K562 (cell line): ENCODE results near the gene ENKD1. TPM values are rescaled to one million over a fixed set of nuclear protein-coding genes. Genes with fewer than 3 reads are reported as not detected.
A peak's percentile ranks its signal among the peaks of the same experiment; 100 is the strongest.

Experiments
- CCNT2 ChIP-seq: IDR thresholded peaks from 2 replicates; pipeline ENCODE4 v1.6.1; 2011; ENCODE audit warnings: borderline replicate concordance, low read depth, mild to moderate bottlenecking, moderate library complexity, mixed read lengths, low read length; ENCODE audit not compliant: insufficient read length; ENCODE audit errors: extremely low read depth
- CHD2 ChIP-seq: IDR thresholded peaks from 2 replicates; pipeline ENCODE4 v1.6.1; 2011; ENCODE audit warnings: low read depth, low read length
- ESRRB ChIP-seq: fragments of 250-450 bp; sonication (Bioruptor Pico); IDR thresholded peaks from 2 replicates; pipeline ENCODE4 v1.5.0; 2020; ENCODE audit warnings: mild to moderate bottlenecking, moderate library complexity, borderline replicate concordance
- ETS2 ChIP-seq: IDR thresholded peaks from 2 replicates; pipeline ENCODE4 v1.6.1; 2016; ENCODE audit warnings: borderline replicate concordance, missing genetic modification characterization, mild to moderate bottlenecking, moderate library complexity, missing compliant biosample characterization; ENCODE audit not compliant: poor library complexity, severe bottlenecking
- FOXA3 ChIP-seq, 2 experiments: fragments of 450-650 bp in 1 of 2; sonication (generic) in 1 of 2; formaldehyde crosslinking; IDR thresholded peaks in 1 of 2; conservative IDR thresholded peaks in 1 of 2; 2 replicates each; pipeline versions ENCODE4 v1.4.0 to v1.8.0; 2020 to 2022; ENCODE audit warnings: mild to moderate bottlenecking in 2 of 2, missing genetic modification reagents in 1 of 2
- HDAC6 ChIP-seq: IDR thresholded peaks from 2 replicates; pipeline ENCODE4 v1.6.1; 2012; ENCODE audit warnings: low read depth, mild to moderate bottlenecking, control low read depth, inconsistent platforms, low read length, moderate library complexity
- MEIS2 ChIP-seq: fragments of 450-650 bp; IDR thresholded peaks from 2 replicates; pipeline ENCODE4 v1.6.1; 2014; ENCODE audit warnings: mild to moderate bottlenecking; ENCODE audit not compliant: partially characterized antibody
- NR3C1 ChIP-seq: sonication (generic); formaldehyde crosslinking; IDR thresholded peaks from 2 replicates; pipeline ENCODE4 v1.8.1; 2022; ENCODE audit warnings: missing genetic modification reagents
- PHF8 ChIP-seq: fragments of 200-600 bp; sonication (generic); IDR thresholded peaks from 2 replicates; pipeline ENCODE4 v1.6.1; 2012; ENCODE audit warnings: mixed run types, mild to moderate bottlenecking, inconsistent platforms, low read length, moderate library complexity, borderline replicate concordance
- PPARD ChIP-seq: fragments of 250-450 bp; sonication (Bioruptor Pico); IDR thresholded peaks from 2 replicates; pipeline ENCODE4 v1.8.0; 2022; ENCODE audit warnings: inconsistent platforms, mild to moderate bottlenecking, moderate library complexity
- SIN3A ChIP-seq, 2 experiments: fragments of 150-350 bp in 1 of 2; IDR thresholded peaks; 2 replicates each; pipeline ENCODE4 v1.6.1; 2011 to 2016; ENCODE audit warnings: borderline replicate concordance in 2 of 2, low read depth in 2 of 2, low read length in 2 of 2, mild to moderate bottlenecking in 2 of 2, moderate library complexity in 2 of 2; ENCODE audit not compliant: control insufficient read depth in 1 of 2
- polyA plus RNA-seq, 8 experiments: library from polyadenylated mRNA; depleted of rRNA in 4 of 8; stranded (reverse) in 5 of 8; unstranded in 3 of 8; fragments of >200 nt; fragmentation: Nextera tagmentation in 2 of 8; fragmentation: Illumina TruSeq in 1 of 8; extraction: Ambion mirVana in 2 of 8; extraction: Trizol in 1 of 8; gene quantifications; 2 replicates each; pipeline versions ENCODE4 v1.2.1 to v1.2.3, GENCODE V29; 2011 to 2014; ENCODE audit warnings: inconsistent platforms in 1 of 8, missing spikeins in 1 of 8
- total RNA-seq, 7 experiments: library from RNA; depleted of rRNA in 6 of 7; stranded (reverse); fragments of >200 nt in 6 of 7; fragmentation: Illumina TruSeq in 2 of 7; extraction: Trizol in 2 of 7; gene quantifications; 2 replicates each; pipeline versions ENCODE4 v1.2.1 to v1.2.3, GENCODE V29; 2011 to 2021; ENCODE audit warnings: low replicate concordance in 1 of 7
- TF ChIP-seq, protein P1 (sequence below): fragments of 450-650 bp; IDR thresholded peaks from 2 replicates; pipeline ENCODE4 v1.6.1; 2016; ENCODE audit warnings: antibody characterized with exemption
- TF ChIP-seq, protein P2 (sequence below): sonication (generic); formaldehyde crosslinking; IDR thresholded peaks from 2 replicates; pipeline ENCODE4 v1.8.1; 2022; ENCODE audit warnings: missing genetic modification reagents
- TF ChIP-seq, protein P3 (sequence below), 2 experiments: fragments of 450-650 bp; IDR thresholded peaks; 2 replicates each; pipeline ENCODE4 v1.6.1; 2016; ENCODE audit warnings: mild to moderate bottlenecking in 2 of 2, borderline replicate concordance in 1 of 2, low read depth in 1 of 2, moderate library complexity in 1 of 2

ENKD1 gene
- total and polyA plus RNA-seq, 9 of the 15 experiments (the other 6 are each of a cell fraction or from before 2014, with no cell fraction given): 1.1 to 26.9 (median 8.3) TPM

DNA sequence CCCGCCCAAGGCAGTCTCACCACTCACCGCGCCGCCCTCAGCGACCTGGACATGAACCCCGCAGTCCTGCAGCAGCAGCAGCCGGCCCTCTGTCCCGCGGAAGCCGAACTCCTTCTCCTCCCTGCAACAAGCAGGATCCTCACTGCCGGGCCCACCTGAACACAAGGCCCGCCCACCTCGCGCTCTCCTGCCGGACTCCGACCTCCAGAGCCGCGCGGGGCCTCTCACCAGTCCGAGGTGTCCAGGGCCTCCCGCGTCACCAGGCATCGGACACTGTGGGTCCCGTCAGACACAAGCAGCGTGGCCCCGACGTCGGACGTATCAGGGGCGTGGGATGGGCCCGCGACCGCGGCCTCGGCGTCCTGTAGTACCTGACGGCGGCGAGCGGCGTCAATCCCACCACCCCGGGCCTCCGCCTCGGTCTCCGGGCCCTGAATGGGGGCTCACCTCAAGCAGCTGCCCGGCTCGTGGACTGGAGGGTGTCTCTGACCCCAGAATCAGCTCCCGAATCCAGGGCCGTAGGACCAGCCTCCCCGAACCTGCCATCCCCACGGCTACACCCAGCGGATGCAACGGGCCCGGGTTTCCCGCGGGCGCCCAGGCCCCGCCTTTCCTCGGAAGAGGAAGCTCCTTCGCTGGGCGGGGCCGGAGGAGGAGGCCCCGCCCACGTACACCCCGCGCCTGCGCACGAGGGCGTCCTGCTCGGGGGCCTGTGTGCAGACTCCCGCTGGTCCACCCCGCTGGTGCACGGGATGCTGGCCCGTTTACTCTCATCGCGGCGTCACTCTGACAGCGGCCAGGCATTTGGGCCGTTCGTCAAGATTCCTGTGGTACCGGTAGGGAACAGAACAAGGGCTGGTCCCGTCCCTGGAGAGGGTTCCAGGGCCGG, 6.6 kb downstream of the ENKD1 start, which contains the start of gene ACD (continued):
- TF ChIP-seq MEIS2 (peak; percentile 91), PPARD (no peak), PHF8 (peak; percentile 88; the same call in 1 of the 2 replicates), CHD2 (no peak), HDAC6 (no peak), NR3C1 (CRISPR knock-in tag) (peak; percentile 78; the same call in 1 of the 2 replicates), FOXA3 (CRISPR knock-in tag; conservative IDR thresholded peaks at IDR 0.05 in 1 of 2, IDR thresholded peaks at IDR 0.05 in 1 of 2) (0 out of 4 replicates have a peak, but pooled peaks of 1 of the 2 experiments have one; percentile 12), CCNT2 (peak; percentile 43), ETS2 (tag) (peak; percentile 2), SIN3A (IDR thresholded peaks at IDR 0.05; ENCODE audit: borderline replicate concordance in 2 of 2, control insufficient read depth in 1 of 2, low read depth in 2 of 2, low read length in 2 of 2) (peak; percentile 52 to 56; a peak in 2 of 4 replicates), ESRRB (no peak)
- TF ChIP-seq, protein P1, sequence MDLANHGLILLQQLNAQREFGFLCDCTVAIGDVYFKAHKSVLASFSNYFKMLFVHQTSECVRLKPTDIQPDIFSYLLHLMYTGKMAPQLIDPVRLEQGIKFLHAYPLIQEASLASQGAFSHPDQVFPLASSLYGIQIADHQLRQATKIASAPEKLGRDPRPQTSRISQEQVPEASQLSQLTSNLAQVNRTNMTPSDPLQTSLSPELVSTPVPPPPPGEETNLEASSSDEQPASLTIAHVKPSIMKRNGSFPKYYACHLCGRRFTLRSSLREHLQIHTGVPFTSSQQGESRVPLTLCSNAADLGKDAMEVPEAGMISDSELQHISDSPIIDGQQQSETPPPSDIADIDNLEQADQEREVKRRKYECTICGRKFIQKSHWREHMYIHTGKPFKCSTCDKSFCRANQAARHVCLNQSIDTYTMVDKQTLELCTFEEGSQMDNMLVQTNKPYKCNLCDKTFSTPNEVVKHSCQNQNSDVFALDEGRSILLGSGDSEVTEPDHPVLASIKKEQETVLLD: peak; percentile 93
- TF ChIP-seq, protein P2, sequence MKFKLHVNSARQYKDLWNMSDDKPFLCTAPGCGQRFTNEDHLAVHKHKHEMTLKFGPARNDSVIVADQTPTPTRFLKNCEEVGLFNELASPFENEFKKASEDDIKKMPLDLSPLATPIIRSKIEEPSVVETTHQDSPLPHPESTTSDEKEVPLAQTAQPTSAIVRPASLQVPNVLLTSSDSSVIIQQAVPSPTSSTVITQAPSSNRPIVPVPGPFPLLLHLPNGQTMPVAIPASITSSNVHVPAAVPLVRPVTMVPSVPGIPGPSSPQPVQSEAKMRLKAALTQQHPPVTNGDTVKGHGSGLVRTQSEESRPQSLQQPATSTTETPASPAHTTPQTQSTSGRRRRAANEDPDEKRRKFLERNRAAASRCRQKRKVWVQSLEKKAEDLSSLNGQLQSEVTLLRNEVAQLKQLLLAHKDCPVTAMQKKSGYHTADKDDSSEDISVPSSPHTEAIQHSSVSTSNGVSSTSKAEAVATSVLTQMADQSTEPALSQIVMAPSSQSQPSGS (CRISPR knock-in tag): no peak
- TF ChIP-seq, protein P3, sequence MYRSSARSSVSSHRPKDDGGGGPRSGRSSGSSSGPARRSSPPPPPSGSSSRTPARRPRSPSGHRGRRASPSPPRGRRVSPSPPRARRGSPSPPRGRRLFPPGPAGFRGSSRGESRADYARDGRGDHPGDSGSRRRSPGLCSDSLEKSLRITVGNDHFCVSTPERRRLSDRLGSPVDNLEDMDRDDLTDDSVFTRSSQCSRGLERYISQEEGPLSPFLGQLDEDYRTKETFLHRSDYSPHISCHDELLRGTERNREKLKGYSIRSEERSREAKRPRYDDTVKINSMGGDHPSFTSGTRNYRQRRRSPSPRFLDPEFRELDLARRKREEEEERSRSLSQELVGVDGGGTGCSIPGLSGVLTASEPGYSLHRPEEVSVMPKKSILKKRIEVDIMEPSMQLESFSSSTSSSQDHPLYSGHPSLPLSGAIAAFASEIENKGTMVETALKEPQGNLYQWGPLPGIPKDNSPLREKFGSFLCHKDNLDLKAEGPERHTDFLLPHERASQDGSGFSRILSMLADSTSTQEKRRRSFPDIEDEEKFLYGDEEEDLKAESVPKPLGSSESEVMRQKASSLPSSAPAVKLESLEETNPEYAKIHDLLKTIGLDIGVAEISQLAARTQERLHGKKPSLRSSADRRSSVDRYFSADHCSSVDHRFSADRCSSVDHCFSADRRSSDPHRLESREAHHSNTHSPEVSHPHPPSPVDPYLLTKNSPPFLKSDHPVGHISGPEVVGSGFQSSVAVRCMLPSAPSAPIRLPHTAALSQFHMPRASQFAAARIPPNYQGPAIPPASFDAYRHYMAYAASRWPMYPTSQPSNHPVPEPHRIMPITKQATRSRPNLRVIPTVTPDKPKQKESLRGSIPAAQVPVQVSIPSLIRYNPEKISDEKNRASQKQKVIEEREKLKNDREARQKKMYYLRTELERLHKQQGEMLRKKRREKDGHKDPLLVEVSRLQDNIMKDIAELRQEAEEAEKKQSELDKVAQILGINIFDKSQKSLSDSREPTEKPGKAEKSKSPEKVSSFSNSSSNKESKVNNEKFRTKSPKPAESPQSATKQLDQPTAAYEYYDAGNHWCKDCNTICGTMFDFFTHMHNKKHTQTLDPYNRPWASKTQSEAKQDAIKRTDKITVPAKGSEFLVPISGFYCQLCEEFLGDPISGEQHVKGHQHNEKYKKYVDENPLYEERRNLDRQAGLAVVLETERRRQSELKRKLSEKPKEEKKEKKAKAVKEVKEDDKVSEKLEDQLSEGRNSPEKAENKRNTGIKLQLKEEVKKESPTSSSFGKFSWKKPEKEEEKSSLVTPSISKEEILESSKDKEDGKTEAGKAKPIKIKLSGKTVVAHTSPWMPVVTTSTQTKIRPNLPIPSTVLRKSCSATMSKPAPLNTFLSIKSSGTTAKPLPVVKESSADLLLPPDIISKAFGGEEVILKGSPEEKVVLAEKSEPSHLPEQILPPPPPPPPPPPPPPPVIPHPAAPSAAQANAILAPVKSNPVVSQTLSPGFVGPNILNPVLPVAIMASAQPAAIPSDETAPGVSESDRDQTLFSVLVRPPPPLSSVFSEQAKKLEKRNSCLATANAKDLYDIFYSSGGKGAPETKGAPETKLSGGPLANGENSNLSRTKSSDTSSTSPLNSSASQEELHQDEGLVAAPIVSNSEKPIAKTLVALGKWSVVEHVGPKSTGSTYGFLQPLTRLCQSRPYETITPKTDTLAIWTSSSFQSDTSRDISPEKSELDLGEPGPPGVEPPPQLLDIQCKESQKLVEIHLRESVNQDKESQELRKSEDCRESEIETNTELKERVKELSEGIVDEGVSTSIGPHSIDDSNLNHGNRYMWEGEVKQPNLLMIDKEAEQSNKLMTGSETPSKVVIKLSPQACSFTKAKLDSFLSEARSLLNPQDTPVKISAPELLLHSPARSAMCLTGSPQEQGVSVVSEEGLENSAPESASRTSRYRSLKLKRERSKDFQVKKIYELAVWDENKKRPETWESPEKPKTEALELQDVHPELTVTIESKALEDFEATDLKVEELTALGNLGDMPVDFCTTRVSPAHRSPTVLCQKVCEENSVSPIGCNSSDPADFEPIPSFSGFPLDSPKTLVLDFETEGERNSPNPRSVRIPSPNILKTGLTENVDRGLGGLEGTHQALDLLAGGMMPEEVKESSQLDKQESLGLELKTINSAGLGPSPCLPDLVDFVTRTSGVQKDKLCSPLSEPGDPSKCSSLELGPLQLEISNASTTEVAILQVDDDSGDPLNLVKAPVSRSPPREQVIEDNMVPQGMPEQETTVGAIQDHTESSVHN (IDR thresholded peaks at IDR 0.05; ENCODE audit: borderline replicate concordance in 1 of 2, low read depth in 1 of 2): no peak
